ENCODE data around the gene VAC14. TPM values are rescaled to one million over a fixed set of nuclear protein-coding genes. Genes with fewer than 3 reads are reported as not detected.

Gene VAC14
- total and polyA plus RNA-seq, 2 experiments from 2014 or later: 62.8 to 63.9 TPM

DNA sequence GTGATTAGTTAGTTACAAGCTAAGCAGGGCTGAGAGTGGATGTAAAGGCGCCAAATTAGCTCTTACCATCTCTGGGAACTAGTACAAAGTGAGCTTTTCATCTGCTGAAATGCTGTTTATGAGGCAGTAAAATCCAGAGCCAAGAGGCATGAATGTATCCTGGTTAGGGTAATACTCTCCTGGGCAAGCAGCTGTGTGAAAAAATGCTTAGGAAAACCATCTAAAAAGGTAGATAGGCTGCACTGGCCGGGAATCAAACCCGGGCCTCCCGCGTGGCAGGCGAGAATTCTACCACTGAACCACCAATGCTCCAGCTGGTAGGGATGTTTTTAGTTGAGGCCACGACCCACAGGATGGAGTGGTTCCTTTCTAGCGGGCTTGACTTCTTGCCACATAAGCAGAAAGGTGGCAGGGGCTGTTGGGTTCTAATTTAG, 23.0 kb downstream of the VAC14 start:
- Histone ChIP-seq H3K4me3 (no peak overlapping the region), H3K9me3 (ENCODE audit: low read depth) (no peaks in the 10 kb centered on the region), H3K27me3 (no peaks in the 10 kb centered on the region), H3K27ac (no peak overlapping the region), H3K36me3 (peaks cover 23% of the 10 kb centered on the region), H3K4me1 (ENCODE audit: low read depth) (no peaks in the 10 kb centered on the region)
- DNase-seq (ENCODE audit: low read depth in 1 of 2, low spot score in 1 of 2): no peak
- TF ChIP-seq, protein P1, sequence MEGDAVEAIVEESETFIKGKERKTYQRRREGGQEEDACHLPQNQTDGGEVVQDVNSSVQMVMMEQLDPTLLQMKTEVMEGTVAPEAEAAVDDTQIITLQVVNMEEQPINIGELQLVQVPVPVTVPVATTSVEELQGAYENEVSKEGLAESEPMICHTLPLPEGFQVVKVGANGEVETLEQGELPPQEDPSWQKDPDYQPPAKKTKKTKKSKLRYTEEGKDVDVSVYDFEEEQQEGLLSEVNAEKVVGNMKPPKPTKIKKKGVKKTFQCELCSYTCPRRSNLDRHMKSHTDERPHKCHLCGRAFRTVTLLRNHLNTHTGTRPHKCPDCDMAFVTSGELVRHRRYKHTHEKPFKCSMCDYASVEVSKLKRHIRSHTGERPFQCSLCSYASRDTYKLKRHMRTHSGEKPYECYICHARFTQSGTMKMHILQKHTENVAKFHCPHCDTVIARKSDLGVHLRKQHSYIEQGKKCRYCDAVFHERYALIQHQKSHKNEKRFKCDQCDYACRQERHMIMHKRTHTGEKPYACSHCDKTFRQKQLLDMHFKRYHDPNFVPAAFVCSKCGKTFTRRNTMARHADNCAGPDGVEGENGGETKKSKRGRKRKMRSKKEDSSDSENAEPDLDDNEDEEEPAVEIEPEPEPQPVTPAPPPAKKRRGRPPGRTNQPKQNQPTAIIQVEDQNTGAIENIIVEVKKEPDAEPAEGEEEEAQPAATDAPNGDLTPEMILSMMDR (IDR thresholded peaks at IDR 0.05; ENCODE audit: low read depth, low read length): no peak

GRCh38 chr16:70777496-70777895, 23.5 kb downstream of the VAC14 start:
- Histone ChIP-seq H3K4me3 (no peak overlapping the region), H3K9me3 (ENCODE audit: low read depth) (no peaks in the 10 kb centered on the region), H3K27ac (no peak overlapping the region), H3K27me3 (no peaks in the 10 kb centered on the region), H3K4me1 (ENCODE audit: low read depth) (no peaks in the 10 kb centered on the region), H3K36me3 (peaks cover 20% of the 10 kb centered on the region)
- no peak for DNase-seq (ENCODE audit: low read depth in 1 of 2, low spot score in 1 of 2)
- TF ChIP-seq, protein P1 (IDR thresholded peaks at IDR 0.05; ENCODE audit: low read depth, low read length): no peak

GRCh38 chr16:70775399-70775798, 25.6 kb downstream of the VAC14 start:
- no peak for DNase-seq (ENCODE audit: low read depth in 1 of 2, low spot score in 1 of 2)
- TF ChIP-seq, protein P1 (IDR thresholded peaks at IDR 0.05; ENCODE audit: low read depth, low read length): no peak
- Histone ChIP-seq H3K4me1 (ENCODE audit: low read depth) (no peaks in the 10 kb centered on the region), H3K4me3 (no peak overlapping the region), H3K27me3 (no peaks in the 10 kb centered on the region), H3K27ac (no peak overlapping the region), H3K9me3 (ENCODE audit: low read depth) (no peaks in the 10 kb centered on the region), H3K36me3 (peaks cover 7% of the 10 kb centered on the region)

GRCh38 chr16:70774261-70774660, 26.7 kb downstream of the VAC14 start:
- Histone ChIP-seq H3K9me3 (ENCODE audit: low read depth) (no peaks in the 10 kb centered on the region), H3K27ac (no peak overlapping the region), H3K36me3 (peaks cover 5% of the 10 kb centered on the region), H3K4me3 (no peak overlapping the region), H3K27me3 (no peaks in the 10 kb centered on the region), H3K4me1 (ENCODE audit: low read depth) (no peaks in the 10 kb centered on the region)
- no peak for DNase-seq (ENCODE audit: low read depth in 1 of 2, low spot score in 1 of 2)
- TF ChIP-seq, protein P1 (IDR thresholded peaks at IDR 0.05; ENCODE audit: low read depth, low read length): no peak

- Histone ChIP-seq H3K4me3 (no peak overlapping the region), H3K4me1 (ENCODE audit: low read depth) (no peaks in the 10 kb centered on the region), H3K27me3 (no peaks in the 10 kb centered on the region), H3K27ac (no peak overlapping the region), H3K36me3 (no peaks in the 10 kb centered on the region), H3K9me3 (ENCODE audit: low read depth) (no peaks in the 10 kb centered on the region)
- TF ChIP-seq, protein P1 (IDR thresholded peaks at IDR 0.05; ENCODE audit: low read depth, low read length): no peak
- DNase-seq (ENCODE audit: low read depth in 1 of 2, low spot score in 1 of 2): peak in 1 of 2 donors; percentile 28
These were observed 28.5 kb downstream of the VAC14 start for GRCh38 chr16:70772493-70772892.

All from cardiac muscle cell (in vitro differentiated cells and primary cell).